Fibroblast of the aortic adventitia (primary cell): ENCODE results near the gene MAP3K1. TPM values are rescaled to one million over a fixed set of nuclear protein-coding genes. Genes with fewer than 3 reads are reported as not detected.

ENCODE experiments used
- DNase-seq: peaks from one replicate; pipeline ENCODE4 v3.0.0-alpha.2; 2010; ENCODE audit warnings: low read depth
- H3K4me3 ChIP-seq: 2 replicates; pipeline ENCODE4 v1.5.1; 2011; ENCODE audit warnings: low read depth, mild to moderate bottlenecking, control low read depth, low read length, moderate library complexity
- CTCF ChIP-seq: IDR thresholded peaks from 2 replicates; pipeline ENCODE4 v1.5.1; 2011; ENCODE audit warnings: mild to moderate bottlenecking, low read length, control low read depth, inconsistent platforms; ENCODE audit not compliant: insufficient read depth
- total RNA-seq: library from RNA; depleted of rRNA; stranded (reverse); fragments of >200 nt; gene quantifications from 2 replicates; pipeline ENCODE4 v1.2.3, GENCODE V29; 2012; ENCODE audit warnings: low replicate concordance

MAP3K1 gene
- total RNA-seq, 1 donor, result 5.5 TPM

- TF ChIP-seq CTCF, result no peak
- no peak for DNase-seq
- H3K4me3 ChIP-seq, result no peak overlapping the region
Measured at GRCh38 chr5:56938858-56939257, 123.5 kb downstream of the MAP3K1 start.

GRCh38 chr5:56941981-56942380 lies 126.6 kb downstream of the MAP3K1 start:
- H3K4me3 ChIP-seq, result no peak overlapping the region
- TF ChIP-seq CTCF, result no peak
- DNase-seq, result peak; percentile 70

Other genes starting within 250 kb of the MAP3K1 start
- gene SETD9, start 94.0 kb downstream of the MAP3K1 start, total RNA-seq, result 7.6 and 10.6 TPM in 2 replicates
- 31.0 and 89.9 TPM in 2 replicates for gene MIER3, start 136.6 kb downstream of the MAP3K1 start, total RNA-seq